GM21825 (cell line): ENCODE measurements around the gene CEP63.

Source experiments
- ATAC-seq: cut with Tn5 transposase; IDR thresholded peaks from one replicate; pipeline ENCODE4 v1.9.1; 2021; ENCODE audit warnings: mild to moderate bottlenecking, moderate library complexity; ENCODE audit not compliant: unreplicated experiment

The CEP63 gene

DNA sequence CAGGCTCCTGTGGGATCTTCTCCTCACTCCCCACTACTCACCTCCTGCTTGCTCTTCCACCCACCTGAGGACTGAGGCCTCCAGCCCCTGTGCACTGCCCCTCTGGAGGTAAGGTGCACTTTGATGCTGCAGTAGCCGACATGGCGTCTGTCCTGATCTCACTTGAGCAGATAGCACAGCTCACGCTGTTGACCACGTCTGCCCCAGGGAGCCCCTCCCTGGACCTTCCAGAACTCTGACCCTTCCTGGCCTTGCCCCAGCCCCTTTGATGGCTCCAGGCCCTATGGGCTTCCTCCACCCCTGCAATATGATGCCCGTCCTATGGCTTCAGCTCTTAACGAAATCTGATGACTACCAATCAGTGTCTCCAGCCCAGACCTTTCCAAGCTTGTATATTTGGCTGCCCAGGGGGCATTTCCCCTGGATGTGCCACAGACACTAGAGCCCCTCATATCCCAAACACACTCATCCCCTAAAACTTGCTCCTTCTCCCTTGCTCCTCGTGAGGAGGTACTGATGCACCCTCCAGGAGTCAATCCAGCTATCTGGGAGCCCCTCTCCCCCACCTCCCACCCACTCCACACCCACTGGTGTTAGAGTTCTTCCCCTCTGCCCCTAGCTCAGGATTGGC lies 137.9 kb downstream of the CEP63 start:
- ATAC-seq = no peak
